H1 (cell line): Measurements from ENCODE around the gene KCNQ1. TPM values are rescaled to one million over a fixed set of nuclear protein-coding genes. Genes with fewer than 3 reads are reported as not detected.

Experiments used
- CTCF ChIA-PET: fragments of 300-600 bp; sonication (Branson Sonifier 250); formaldehyde crosslinking; loops from one replicate; lab custom pipeline; 2021; ENCODE audit not compliant: partially characterized antibody; lab: Charles Lee
- POLR2A ChIA-PET: fragments of 300-600 bp; sonication (Branson Sonifier 250); formaldehyde crosslinking; loops from one replicate; lab custom pipeline; 2021; ENCODE audit warnings: inconsistent platforms; ENCODE audit not compliant: partially characterized antibody; lab: Charles Lee
- DNase-seq, 2 experiments: peaks; one replicate each; pipeline versions ENCODE4 v3.0.0 to v3.0.0-alpha.2; 2010 to 2022; ENCODE audit warnings: low spot score in 2 of 2, low read depth in 1 of 2, mixed read lengths in 1 of 2
- FAIRE-seq: peaks from 2 replicates; lab custom pipeline; 2011; peaks lifted over from hg19 to GRCh38; lab: Jason Lieb, UNC
- H2AFZ ChIP-seq: 2 replicates; pipeline ENCODE4 v1.8.1; 2012; ENCODE audit warnings: low read length, inconsistent platforms
- H2AK5ac ChIP-seq: 2 replicates; pipeline ENCODE4 v1.6.1; 2013; ENCODE audit warnings: low read depth, low read length
- H2BK120ac ChIP-seq: replicated peaks from 2 replicates; pipeline ENCODE3; 2013; ENCODE audit warnings: low read depth, low read length, inconsistent platforms
- H2BK12ac ChIP-seq: 2 replicates; pipeline ENCODE4 v1.6.1; 2013; ENCODE audit warnings: low read depth, low read length
- H2BK15ac ChIP-seq: 2 replicates; pipeline ENCODE4 v1.6.1; 2013; ENCODE audit warnings: low read length
- H2BK20ac ChIP-seq: 2 replicates; pipeline ENCODE4 v1.6.1; 2013; ENCODE audit warnings: low read length
- H2BK5ac ChIP-seq: 2 replicates; pipeline ENCODE4 v1.6.1; 2013; ENCODE audit warnings: low read depth, low read length
- H3K14ac ChIP-seq: 2 replicates; pipeline ENCODE4 v1.6.1; 2013; ENCODE audit warnings: inconsistent platforms; ENCODE audit not compliant: insufficient read length
- H3K18ac ChIP-seq: 2 replicates; pipeline ENCODE4 v1.6.1; 2013; ENCODE audit warnings: low read length; ENCODE audit errors: extremely low read depth
- H3K23ac ChIP-seq: 2 replicates; pipeline ENCODE4 v1.6.1; 2013; ENCODE audit warnings: inconsistent platforms; ENCODE audit not compliant: insufficient read length
- H3K23me2 ChIP-seq: 2 replicates; pipeline ENCODE4 v1.6.1; 2013; ENCODE audit warnings: low read depth, low read length
- H3K27ac ChIP-seq: 2 replicates; pipeline ENCODE4 v1.6.1; 2011; ENCODE audit warnings: low read depth, low read length, inconsistent platforms
- H3K27me3 ChIP-seq, 4 experiments: replicated peaks in 1 of 4; 1 replicate in 1 of 4; 2 replicates in 3 of 4; pipeline versions ENCODE4 v1.6.1 to v1.8.1; 2011 to 2013; ENCODE audit warnings: low read length in 3 of 4, mild to moderate bottlenecking in 3 of 4, inconsistent platforms in 2 of 4, mixed read lengths in 2 of 4, moderate library complexity in 1 of 4; ENCODE audit not compliant: control insufficient read depth in 3 of 4, insufficient read depth in 3 of 4; ENCODE audit errors: extremely low read depth in 1 of 4
- H3K36me3 ChIP-seq, 4 experiments: 2 replicates each; pipeline versions ENCODE4 v1.6.1 to v1.8.1; 2011 to 2013; ENCODE audit warnings: mild to moderate bottlenecking in 4 of 4, low read length in 3 of 4, moderate library complexity in 2 of 4, control low read depth in 1 of 4, inconsistent platforms in 1 of 4; ENCODE audit not compliant: insufficient read depth in 4 of 4, control insufficient read depth in 2 of 4
- H3K4ac ChIP-seq: replicated peaks from 2 replicates; pipeline ENCODE3; 2013; ENCODE audit warnings: low read length, low read depth, mixed read lengths, inconsistent platforms; ENCODE audit not compliant: insufficient read length
- H3K4me1 ChIP-seq, 4 experiments: replicated peaks in 1 of 4; 1 replicate in 1 of 4; 2 replicates in 3 of 4; pipeline versions ENCODE4 v1.6.1 to v1.8.1; 2011 to 2013; ENCODE audit warnings: low read length in 3 of 4, inconsistent platforms in 2 of 4, mixed read lengths in 1 of 4; ENCODE audit not compliant: insufficient read depth in 4 of 4, control insufficient read depth in 3 of 4
- H3K4me2 ChIP-seq, 2 experiments: 2 replicates each; pipeline versions ENCODE4 v1.6.1 to v1.8.1; 2011 to 2013; ENCODE audit warnings: low read depth in 2 of 2, low read length in 2 of 2, control low read depth in 1 of 2, inconsistent platforms in 1 of 2, mild to moderate bottlenecking in 1 of 2; ENCODE audit not compliant: insufficient read depth in 1 of 2
- H3K4me3 ChIP-seq, 4 experiments: fragments of 200-600, 300-600 bp in 1 of 4; sonication (generic), shearing (Covaris generic), sonication (Bioruptor Twin) in 1 of 4; 2 replicates each; pipeline versions ENCODE4 v1.5.1 to v1.8.1; 2011 to 2016; ENCODE audit warnings: low read length in 4 of 4, low read depth in 3 of 4, control low read depth in 2 of 4, inconsistent platforms in 2 of 4, mild to moderate bottlenecking in 2 of 4, mixed read lengths in 1 of 4, moderate library complexity in 1 of 4; ENCODE audit not compliant: insufficient read depth in 2 of 4; ENCODE audit errors: extremely low read depth in 1 of 4
- H3K56ac ChIP-seq: replicated peaks from 2 replicates; pipeline ENCODE3; 2013; ENCODE audit warnings: low read depth, mild to moderate bottlenecking, mixed read lengths, low read length, inconsistent platforms; ENCODE audit not compliant: insufficient read length
- H3K79me1 ChIP-seq: 2 replicates; pipeline ENCODE4 v1.6.1; 2013; ENCODE audit warnings: low read depth, low read length, control low read depth
- H3K79me2 ChIP-seq, 2 experiments: 2 replicates each; pipeline versions ENCODE4 v1.6.1 to v1.8.1; 2012 to 2013; ENCODE audit warnings: low read length in 2 of 2, mild to moderate bottlenecking in 2 of 2, inconsistent platforms in 1 of 2; ENCODE audit not compliant: insufficient read depth in 2 of 2, control insufficient read depth in 1 of 2
- H3K9ac ChIP-seq, 4 experiments: replicated peaks in 1 of 4; 1 replicate in 1 of 4; 2 replicates in 3 of 4; pipeline versions ENCODE4 v1.6.1 to v1.8.1; 2011 to 2013; ENCODE audit warnings: low read depth in 3 of 4, low read length in 3 of 4, control low read depth in 2 of 4, mild to moderate bottlenecking in 2 of 4, moderate library complexity in 2 of 4, inconsistent platforms in 1 of 4; ENCODE audit errors: extremely low read depth in 1 of 4
- H3K9me3 ChIP-seq, 2 experiments: 2 replicates each; pipeline versions ENCODE4 v1.6.1 to v1.8.1; 2012 to 2013; ENCODE audit warnings: mild to moderate bottlenecking in 2 of 2, moderate library complexity in 2 of 2, control low read depth in 1 of 2, inconsistent platforms in 1 of 2, low read depth in 1 of 2, low read length in 1 of 2, mixed read lengths in 1 of 2; ENCODE audit not compliant: insufficient read depth in 2 of 2
- H4K20me1 ChIP-seq, 2 experiments: replicated peaks in 1 of 2; 2 replicates each; pipeline versions ENCODE3 to v1.8.1; 2011 to 2013; ENCODE audit warnings: inconsistent platforms in 2 of 2, low read length in 2 of 2, mild to moderate bottlenecking in 1 of 2; ENCODE audit not compliant: insufficient read depth in 2 of 2, control insufficient read depth in 1 of 2
- H4K5ac ChIP-seq: 2 replicates; pipeline ENCODE4 v1.6.1; 2013; ENCODE audit warnings: low read length, low read depth, mixed read lengths, inconsistent platforms; ENCODE audit not compliant: insufficient read length
- H4K8ac ChIP-seq: 2 replicates; pipeline ENCODE4 v1.8.0; 2013; ENCODE audit warnings: mild to moderate bottlenecking, moderate library complexity, low read length, inconsistent platforms; ENCODE audit not compliant: insufficient read depth; ENCODE audit errors: extremely low read depth
- H4K91ac ChIP-seq: replicated peaks from 2 replicates; pipeline ENCODE3; 2013; ENCODE audit warnings: low read length, mixed read lengths, inconsistent platforms; ENCODE audit not compliant: insufficient read length
- ASH2L ChIP-seq: fragments of 200-600, 300-600 bp; sonication (generic); IDR thresholded peaks from one replicate; pipeline ENCODE4 v1.7.1; 2017; ENCODE audit warnings: low read length
- BCL11A ChIP-seq, 2 experiments: IDR thresholded peaks; one replicate each; pipeline ENCODE4 v1.6.1; 2011; ENCODE audit warnings: low read depth in 2 of 2, low read length in 2 of 2, mild to moderate bottlenecking in 2 of 2
- CEBPB ChIP-seq: IDR thresholded peaks from 2 replicates; pipeline ENCODE4 v1.6.1; 2012; ENCODE audit warnings: low read depth, low read length
- FOSL1 ChIP-seq: IDR thresholded peaks from 2 replicates; pipeline ENCODE4 v1.6.1; 2011; ENCODE audit warnings: mild to moderate bottlenecking, low read depth, low read length, moderate library complexity; ENCODE audit not compliant: insufficient read depth
- KDM5A ChIP-seq: fragments of 200-600 bp; IDR thresholded peaks from 2 replicates; pipeline ENCODE4 v1.7.1; 2012; ENCODE audit warnings: mild to moderate bottlenecking, low read length, inconsistent platforms, mixed read lengths
- MAX ChIP-seq: IDR thresholded peaks from 2 replicates; pipeline ENCODE4 v1.6.1; 2012; ENCODE audit warnings: inconsistent platforms
- PHF8 ChIP-seq: fragments of 200-600 bp; sonication (generic); conservative IDR thresholded peaks from 2 replicates; pipeline ENCODE4 v1.7.1; 2012; ENCODE audit warnings: low read depth, mild to moderate bottlenecking, inconsistent platforms, low read length, moderate library complexity
- RAD21 ChIP-seq, 2 experiments: IDR thresholded peaks in 1 of 2; conservative IDR thresholded peaks in 1 of 2; 2 replicates each; pipeline ENCODE4 v1.6.1; 2011; ENCODE audit warnings: low read depth in 2 of 2, low read length in 2 of 2, improper control_type of control experiment in 1 of 2, inconsistent platforms in 1 of 2, mild to moderate bottlenecking in 1 of 2, moderate library complexity in 1 of 2
- RBBP5 ChIP-seq: IDR thresholded peaks from 2 replicates; pipeline ENCODE4 v1.7.1; 2012; ENCODE audit warnings: low read depth, mild to moderate bottlenecking, inconsistent platforms, low read length, moderate library complexity, borderline replicate concordance
- TAF1 ChIP-seq: IDR thresholded peaks from 2 replicates; pipeline ENCODE4 v1.6.1; 2011; ENCODE audit warnings: mild to moderate bottlenecking, low read depth, low read length
- TBP ChIP-seq: IDR thresholded peaks from 2 replicates; pipeline ENCODE4 v1.6.1; 2011; ENCODE audit warnings: low read depth, low read length, improper control_type of control experiment
- TEAD4 ChIP-seq: IDR thresholded peaks from 2 replicates; pipeline ENCODE4 v1.6.1; 2012; ENCODE audit warnings: low read depth, low read length, inconsistent platforms, mixed read lengths
- WGBS, 2 experiments: shearing (Covaris generic) in 1 of 2; methylation state at CpG; one replicate each; pipeline versions ENCODE4 v1.1.6 to v1.1.7; 2013 to 2015; ENCODE audit warnings: low lambda C conversion rate in 2 of 2, mixed read lengths in 2 of 2, inconsistent platforms in 1 of 2, low coverage in 1 of 2, missing lambda C conversion rate in 1 of 2; ENCODE audit not compliant: insufficient replicate concordance in 2 of 2, insufficient coverage in 1 of 2, insufficient read length in 1 of 2; ENCODE audit errors: extremely low coverage in 1 of 2, missing lambda C conversion rate in 1 of 2; 5-methylcytosine and 5-hydroxymethylcytosine counted together
- polyA plus RNA-seq, 7 experiments: library from polyadenylated mRNA; depleted of rRNA in 3 of 7; stranded (reverse) in 5 of 7; unstranded in 2 of 7; fragments of >200 nt in 5 of 7; fragments of 200-250 nt in 2 of 7; gene quantifications; 1 replicate in 5 of 7; 2 replicates in 1 of 7; 4 replicates in 1 of 7; pipeline versions ENCODE4 v1.2.1 to v1.2.3, GENCODE V29; 2011 to 2013; ENCODE audit warnings: missing spikeins in 2 of 7, mixed read lengths in 2 of 7
- total RNA-seq: library from RNA; stranded (reverse); fragmentation: NEBNext Ultra II Directional; extraction: Animal tissue kit (Norgen Biotek cat#: 25700); gene quantifications from 2 replicates; pipeline ENCODE4 v1.2.1, GENCODE V29; 2021

The KCNQ1 gene
- total and polyA plus RNA-seq, 2 of the 8 experiments (the other 6 are each of a cell fraction or from before 2014, with no cell fraction given): 1.9 to 2.0 TPM

GRCh38 chr11:2465202-2466068, 20.6 kb downstream of the KCNQ1 start:
- Histone ChIP-seq H4K91ac (no peak overlapping the region), H3K79me1 (no peaks in the 10 kb centered on the region), H3K4ac (no peak overlapping the region), H3K79me2 (no peaks in the 10 kb centered on the region), H3K27me3 (peaks cover 0 to 28% (median 12%) of the 10 kb centered on the region in 4 experiments; a peak in 5 of 7 replicates), H3K14ac (no peak overlapping the region), H3K9me3 (no peaks in the 10 kb centered on the region), H3K4me3 (no peak overlapping the region), H4K20me1 (peaks cover 0 to 2% of the 10 kb centered on the region in 2 experiments), H2AFZ (no peak overlapping the region), H2BK120ac (no peak overlapping the region), H2BK12ac (no peak overlapping the region), H3K23me2 (no peaks in the 10 kb centered on the region), H3K36me3 (no peaks in the 10 kb centered on the region), H3K18ac (no peak overlapping the region), H2BK5ac (no peak overlapping the region), H3K4me2 (no peak overlapping the region), H3K9ac (no peak overlapping the region), H2BK20ac (no peak overlapping the region), H2AK5ac (no peak overlapping the region), H3K4me1 (no peaks in the 10 kb centered on the region), H3K27ac (no peak overlapping the region), H2BK15ac (no peak overlapping the region), H3K23ac (no peak overlapping the region), H4K8ac (no peak overlapping the region), H4K5ac (no peak overlapping the region), H3K56ac (no peak overlapping the region)
- FAIRE-seq: no peak
- CTCF ChIA-PET: interaction anchor here (0.7 to 2.9 kb wide), 6 partner anchors 17 to 166 kb away, joined by 3 to 14 read pairs (median 4); partner anchors contain the start of gene KCNQ1
- 89% methylated on average over 20 of the region's 20 CpGs; no CpG with 5 or more reads in 1 of the 2 experiments for WGBS, 2 experiments
- no peak for DNase-seq
- POLR2A ChIA-PET: no interaction called here
- TF ChIP-seq RBBP5 (no peak), MAX (no peak), ASH2L (no peak), RAD21 (IDR thresholded peaks at IDR 0.05 in 1 of 2, conservative IDR thresholded peaks at IDR 0.05 in 1 of 2; ENCODE audit: low read depth in 2 of 2, low read length in 2 of 2) (no peak), TAF1 (no peak), BCL11A (IDR thresholded peaks at IDR 0.05; ENCODE audit: low read depth in 2 of 2, low read length in 2 of 2) (no peak), FOSL1 (no peak), PHF8 (no peak), KDM5A (no peak), TBP (no peak), TEAD4 (no peak), CEBPB (no peak)
